Lung (tissue), 12 donors: ENCODE measurements around the gene ARHGEF16. TPM values are rescaled to one million over a fixed set of nuclear protein-coding genes. Genes with fewer than 3 reads are reported as not detected.

Experiments used
- ATAC-seq: fragments of 200-7000 bp; cut with Tn5 transposase; one replicate; pipeline ENCODE4 v1.9.1; 2020; ENCODE audit warnings: moderate number of reproducible peaks; ENCODE audit not compliant: insufficient read depth, low FRiP score
- DNase-seq, 3 donors: peaks; one replicate each; pipeline ENCODE4 v3.0.0-alpha.2; 2013 to 2017
- H3K27ac ChIP-seq, 2 donors: one replicate each; pipeline ENCODE4 v1.5.1; 2013; ENCODE audit warnings: mild to moderate bottlenecking in 2 of 2, moderate library complexity in 2 of 2, control low read depth in 1 of 2, inconsistent platforms in 1 of 2, low read depth in 1 of 2, low read length in 1 of 2
- H3K27me3 ChIP-seq, 3 donors: one replicate each; pipeline ENCODE4 v1.5.1; 2013; ENCODE audit warnings: low read length in 2 of 3; ENCODE audit not compliant: control insufficient read depth in 3 of 3, insufficient read depth in 3 of 3
- H3K36me3 ChIP-seq, 4 donors: one replicate each; pipeline ENCODE4 v1.5.1; 2013; ENCODE audit warnings: low read length in 4 of 4, mild to moderate bottlenecking in 1 of 4, moderate library complexity in 1 of 4; ENCODE audit not compliant: control insufficient read depth in 4 of 4, insufficient read depth in 4 of 4
- H3K4me1 ChIP-seq, 5 donors: one replicate each; pipeline ENCODE4 v1.5.1; 2013; ENCODE audit warnings: low read length in 5 of 5, mild to moderate bottlenecking in 2 of 5, moderate library complexity in 1 of 5; ENCODE audit not compliant: control insufficient read depth in 5 of 5, insufficient read depth in 5 of 5
- H3K4me3 ChIP-seq: one replicate; pipeline ENCODE4 v1.5.1; 2013; ENCODE audit warnings: mild to moderate bottlenecking, control low read depth, moderate library complexity
- H3K9ac ChIP-seq, 2 donors: one replicate each; pipeline ENCODE4 v1.5.1; 2013; ENCODE audit warnings: low read length in 2 of 2, control low read depth in 1 of 2; ENCODE audit not compliant: insufficient read depth in 1 of 2
- H3K9me3 ChIP-seq, 4 donors: one replicate each; pipeline ENCODE4 v1.5.1; 2013; ENCODE audit warnings: low read length in 3 of 4, mild to moderate bottlenecking in 1 of 4, moderate library complexity in 1 of 4; ENCODE audit not compliant: control insufficient read depth in 4 of 4, insufficient read depth in 3 of 4
- CTCF ChIP-seq: IDR thresholded peaks from 2 replicates; pipeline ENCODE4 v1.5.1; 2012; ENCODE audit warnings: mild to moderate bottlenecking; ENCODE audit errors: control extremely low read depth, extremely low read depth
- WGBS, 2 donors: extraction: QIAGEN DNeasy Blood & Tissue Kit; methylation state at CpG; one replicate each; pipeline ENCODE4 v1.1.7; 2013; 5-methylcytosine and 5-hydroxymethylcytosine counted together
- polyA plus RNA-seq, 2 donors: library from polyadenylated mRNA; stranded (reverse); fragments of 200-250 nt; gene quantifications; one replicate each; pipeline ENCODE4 v1.2.1, GENCODE V29; 2013
- total RNA-seq, 2 donors: library from RNA; depleted of rRNA in 1 of 2; stranded (reverse); fragments of >200 nt in 1 of 2; gene quantifications; one replicate each; pipeline ENCODE4 v1.2.1, GENCODE V29; 2014 to 2021
- donor health status: control.
- donor health status: control.
- donor health status: Bipolar disorder and iron deficiency.
- donor health status: healthy.
- donor health status: DM: yes; HTN: yes; CAD: no.

The ARHGEF16 gene
- total and polyA plus RNA-seq, 4 donors = 6.5 to 14.8 (median 9.8) TPM

DNA sequence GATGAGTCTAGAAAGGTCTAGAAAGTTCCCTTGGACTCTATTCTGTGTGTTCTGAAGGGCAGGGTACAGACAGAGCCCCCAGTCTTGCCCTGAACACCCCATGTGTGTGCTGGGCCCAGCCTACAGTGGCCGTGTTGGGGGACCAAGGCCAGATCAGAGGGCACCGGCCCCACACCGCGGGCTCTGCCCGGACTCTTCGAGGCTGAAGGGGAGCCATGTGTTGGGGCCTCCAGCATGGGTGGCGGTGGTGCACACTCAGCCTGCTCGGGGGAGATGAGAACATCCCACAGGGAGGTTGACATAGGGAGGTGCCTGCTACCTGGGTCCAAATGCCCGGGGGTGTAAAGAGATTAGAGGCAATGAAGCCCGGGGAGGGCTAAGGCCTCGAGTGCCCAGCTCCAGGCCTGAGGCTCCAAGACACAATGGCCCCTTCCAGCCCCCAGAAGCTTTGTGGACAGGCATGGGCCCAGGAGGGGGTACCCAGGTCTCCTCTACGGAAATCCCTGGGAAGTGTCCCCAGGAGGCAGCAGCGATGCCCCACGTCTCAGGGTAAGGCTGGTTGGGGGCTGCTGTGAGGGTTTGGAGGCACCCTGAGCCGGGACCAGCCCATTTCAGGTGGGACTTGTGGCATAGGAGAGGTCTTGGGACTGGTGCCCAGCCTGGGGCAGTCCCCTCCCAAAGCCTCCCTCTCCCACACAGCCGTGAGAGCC, 12.1 kb downstream of the ARHGEF16 start:
- 92 to 94% methylated on average over 16 of the region's 16 CpGs for WGBS, 2 donors
- no peaks in the 10 kb centered on the region for H3K36me3 ChIP-seq
- H3K27ac ChIP-seq = no peak overlapping the region
- no peak for TF ChIP-seq CTCF
- ATAC-seq = no peak
- no peaks in the 10 kb centered on the region for H3K27me3 ChIP-seq
- no peak overlapping the region for H3K4me3 ChIP-seq
- DNase-seq = peak in 1 of 3 donors; percentile 11
- H3K9ac ChIP-seq = no peak overlapping the region
- H3K4me1 ChIP-seq = peaks cover 0 to 15% (median 0%) of the 10 kb centered on the region in 5 donors
- no peaks in the 10 kb centered on the region for H3K9me3 ChIP-seq

- no peak for ATAC-seq
- Histone ChIP-seq H3K4me3 (no peak overlapping the region), H3K4me1 (peaks cover 0 to 23% (median 0%) of the 10 kb centered on the region in 5 donors), H3K27me3 (no peaks in the 10 kb centered on the region), H3K9ac (no peak overlapping the region), H3K9me3 (no peaks in the 10 kb centered on the region), H3K27ac (no peak overlapping the region), H3K36me3 (no peaks in the 10 kb centered on the region)
- 85% methylated on average over 32 to 35 of the region's 35 CpGs for WGBS, 2 donors
- no peak for TF ChIP-seq CTCF
- DNase-seq = peak in 1 of 3 donors; percentile 18
These were observed 12.9 kb downstream of the ARHGEF16 start for GRCh38 chr1:3467096-3468036.

- ATAC-seq (no peak), DNase-seq (peak in 1 of 3 donors; percentile 12)
- no peak overlapping the region for H3K27ac ChIP-seq
- H3K9ac ChIP-seq = no peak overlapping the region
- peaks cover 0 to 23% (median 0%) of the 10 kb centered on the region in 5 donors for H3K4me1 ChIP-seq
- H3K9me3 ChIP-seq = no peaks in the 10 kb centered on the region
- no peak overlapping the region for H3K4me3 ChIP-seq
- no peaks in the 10 kb centered on the region for H3K27me3 ChIP-seq
- WGBS, 2 donors = 87% methylated on average over 34 of the region's 34 CpGs
- peaks cover 0 to 3% (median 0%) of the 10 kb centered on the region in 4 donors for H3K36me3 ChIP-seq
- TF ChIP-seq CTCF = no peak
These were observed 14.0 kb downstream of the ARHGEF16 start for GRCh38 chr1:3468236-3469103.
